ENCODE results near the gene KIF25. TPM values are rescaled to one million over a fixed set of nuclear protein-coding genes. Genes with fewer than 3 reads are reported as not detected.
A peak's percentile ranks its signal among the peaks of the same experiment; 100 is the strongest.

Gene KIF25, protein sequence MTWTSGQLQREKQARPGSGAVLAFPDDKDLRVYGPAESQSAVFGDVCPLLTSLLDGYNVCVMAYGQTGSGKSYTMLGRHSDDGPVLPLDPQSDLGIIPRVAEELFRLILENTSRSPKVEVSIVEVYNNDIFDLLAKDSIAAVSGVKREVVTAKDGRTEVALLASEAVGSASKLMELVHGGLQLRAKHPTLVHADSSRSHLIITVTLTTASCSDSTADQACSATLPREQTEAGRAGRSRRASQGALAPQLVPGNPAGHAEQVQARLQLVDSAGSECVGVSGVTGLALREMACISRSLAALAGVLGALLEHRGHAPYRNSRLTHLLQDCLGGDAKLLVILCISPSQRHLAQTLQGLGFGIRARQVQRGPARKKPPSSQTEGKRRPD
- not detected for polyA plus RNA-seq (2012; ENCODE audit: insufficient read depth, insufficient read length)

- no peak for DNase-seq (ENCODE audit: low read depth, low spot score)
- peak within 1 kb of the TSS; percentile 20 for H3K4me3 ChIP-seq (ENCODE audit: low read length)
Observed at GRCh38 chr6:167997642-167998041, at the start of gene KIF25. KIF25 (plus strand) TSS chr6:167997671; CDS start chr6:168029586, 31,915 bp downstream.

GRCh38 chr6:167947716-167948115 is 49.8 kb upstream of the KIF25 start:
- H3K4me3 ChIP-seq (ENCODE audit: low read length), result no peak overlapping the region
- DNase-seq (ENCODE audit: low read depth, low spot score), result no peak

- DNase-seq (ENCODE audit: low read depth, low spot score), result no peak
- no peak overlapping the region for H3K4me3 ChIP-seq (ENCODE audit: low read length)
Observed at GRCh38 chr6:167948716-167949115, 48.8 kb upstream of the KIF25 start.

DNA sequence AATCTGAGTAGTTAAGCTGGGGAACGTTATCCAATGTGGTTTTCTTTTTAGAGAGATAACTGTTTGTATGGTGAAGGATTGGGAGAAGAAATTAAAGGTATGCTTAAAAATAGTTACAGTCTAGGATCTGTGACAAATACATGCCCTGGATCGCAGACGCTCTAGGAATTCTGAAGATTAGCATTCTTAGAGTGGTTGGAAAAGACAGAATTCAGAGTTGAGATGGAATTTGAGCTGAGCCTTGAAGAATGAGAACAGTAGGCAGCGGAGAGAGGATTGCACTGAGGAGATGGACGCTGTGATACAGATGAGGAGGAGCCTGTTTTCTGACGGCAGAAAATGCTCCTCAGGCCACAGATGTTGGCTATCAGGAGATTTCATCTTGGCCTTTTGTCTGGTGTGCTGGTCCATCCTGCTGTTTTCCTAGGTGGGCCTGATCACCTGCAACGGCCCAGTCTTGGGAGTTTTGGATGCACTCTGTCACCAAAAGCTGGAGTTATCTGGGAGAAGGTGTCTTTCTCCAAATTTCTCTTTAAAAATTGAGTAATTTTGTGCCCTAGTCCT is 48.3 kb upstream of the KIF25 start:
- H3K4me3 ChIP-seq (ENCODE audit: low read length), result no peak overlapping the region
- DNase-seq (ENCODE audit: low read depth, low spot score), result no peak

DNA sequence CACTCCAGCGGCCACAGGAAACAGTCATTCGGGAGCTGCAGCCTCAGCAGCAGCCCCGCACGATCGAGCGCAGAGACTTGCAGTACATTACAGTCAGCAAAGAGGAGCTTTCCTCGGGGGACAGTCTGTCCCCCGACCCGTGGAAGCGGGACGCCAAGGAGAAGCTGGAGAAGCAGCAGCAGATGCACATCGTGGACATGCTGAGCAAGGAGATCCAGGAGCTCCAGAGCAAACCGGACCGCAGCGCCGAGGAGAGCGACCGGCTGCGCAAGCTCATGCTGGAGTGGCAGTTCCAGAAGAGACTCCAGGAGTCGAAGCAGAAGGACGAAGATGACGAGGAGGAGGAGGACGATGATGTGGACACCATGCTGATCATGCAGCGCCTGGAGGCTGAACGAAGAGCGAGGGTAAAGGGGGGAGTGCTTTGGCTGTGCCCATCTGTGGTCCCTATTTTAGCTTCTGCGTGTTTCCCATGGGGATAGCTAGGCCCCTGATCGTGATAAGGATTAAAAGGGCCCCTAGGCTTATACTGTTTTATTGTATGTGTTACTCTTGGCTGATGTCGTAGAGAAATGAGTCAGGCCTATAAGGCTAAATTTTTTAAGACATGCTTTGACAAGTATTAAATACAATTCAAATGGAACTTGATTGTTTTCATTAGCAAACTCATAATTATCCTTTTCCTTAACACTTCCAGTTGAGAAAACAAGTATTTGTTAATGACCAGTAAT is 45.5 kb upstream of the KIF25 start:
- DNase-seq (ENCODE audit: low read depth, low spot score), result no peak

DNA sequence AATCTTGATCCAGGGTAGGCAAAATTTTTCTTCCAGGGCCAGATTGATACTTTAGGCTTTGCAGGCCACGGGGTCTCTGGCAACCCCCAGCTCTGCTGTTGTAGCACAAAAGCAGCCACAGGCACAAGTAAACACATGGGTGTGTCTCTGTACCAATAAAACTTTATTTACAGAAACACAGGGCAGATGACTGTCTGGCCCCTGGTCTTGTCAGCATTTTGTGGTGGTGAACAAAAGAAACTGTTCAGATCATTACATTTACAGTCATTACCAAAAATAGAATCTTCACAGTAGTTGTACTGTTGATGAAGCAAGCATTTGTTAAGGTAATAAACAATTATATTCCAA is 45.0 kb upstream of the KIF25 start:
- no peak overlapping the region for H3K4me3 ChIP-seq (ENCODE audit: low read length)
- DNase-seq (ENCODE audit: low read depth, low spot score), result no peak

More for the DNA sequence above, 45.5 kb upstream of the KIF25 start:
- H3K4me3 ChIP-seq (ENCODE audit: low read length), result no peak overlapping the region

- DNase-seq (ENCODE audit: low read depth, low spot score), result no peak
- H3K4me3 ChIP-seq (ENCODE audit: low read length), result no peak overlapping the region
Observed at GRCh38 chr6:167953551-167953950, 43.9 kb upstream of the KIF25 start.

DNA sequence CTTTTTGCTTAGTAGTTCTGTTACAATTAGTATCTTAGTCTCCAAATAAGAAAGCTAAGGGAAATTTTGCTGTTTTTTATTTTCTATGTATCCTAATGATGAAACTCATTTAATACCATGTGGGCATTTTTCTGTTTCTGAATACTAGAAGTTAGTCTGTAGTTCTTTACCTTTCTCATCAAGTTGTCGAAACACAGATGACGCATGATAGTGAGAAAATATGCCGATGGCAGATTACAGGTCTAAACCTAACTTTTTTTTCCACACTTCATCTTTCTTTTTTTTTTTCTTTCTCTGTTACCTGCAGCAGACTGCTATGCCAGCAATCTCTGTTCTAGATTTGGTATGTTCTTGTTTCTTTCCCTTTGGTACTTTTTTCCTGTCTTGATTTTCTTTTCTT is 43.3 kb upstream of the KIF25 start:
- H3K4me3 ChIP-seq (ENCODE audit: low read length), result no peak overlapping the region
- DNase-seq (ENCODE audit: low read depth, low spot score), result no peak

DNA sequence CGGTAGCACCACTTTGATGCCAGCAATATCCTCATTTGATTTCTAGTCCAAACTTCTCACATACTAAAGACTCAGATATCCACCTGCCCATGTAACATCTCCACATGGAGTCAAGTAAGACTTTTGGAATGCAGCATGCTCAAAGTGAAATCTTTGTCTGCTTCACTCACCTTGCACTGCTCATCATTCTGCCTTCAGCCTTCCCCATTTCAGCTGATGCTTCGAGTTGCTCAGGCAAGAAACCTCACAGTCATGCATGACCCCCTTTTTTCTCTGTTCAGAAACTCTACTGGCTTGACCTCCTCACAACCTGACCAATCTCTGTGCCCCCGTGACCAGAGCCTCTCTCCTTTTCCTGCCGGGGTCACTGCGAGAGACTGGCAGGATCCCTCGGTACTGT is 41.0 kb upstream of the KIF25 start:
- no peak overlapping the region for H3K4me3 ChIP-seq (ENCODE audit: low read length)
- no peak for DNase-seq (ENCODE audit: low read depth, low spot score)

DNA sequence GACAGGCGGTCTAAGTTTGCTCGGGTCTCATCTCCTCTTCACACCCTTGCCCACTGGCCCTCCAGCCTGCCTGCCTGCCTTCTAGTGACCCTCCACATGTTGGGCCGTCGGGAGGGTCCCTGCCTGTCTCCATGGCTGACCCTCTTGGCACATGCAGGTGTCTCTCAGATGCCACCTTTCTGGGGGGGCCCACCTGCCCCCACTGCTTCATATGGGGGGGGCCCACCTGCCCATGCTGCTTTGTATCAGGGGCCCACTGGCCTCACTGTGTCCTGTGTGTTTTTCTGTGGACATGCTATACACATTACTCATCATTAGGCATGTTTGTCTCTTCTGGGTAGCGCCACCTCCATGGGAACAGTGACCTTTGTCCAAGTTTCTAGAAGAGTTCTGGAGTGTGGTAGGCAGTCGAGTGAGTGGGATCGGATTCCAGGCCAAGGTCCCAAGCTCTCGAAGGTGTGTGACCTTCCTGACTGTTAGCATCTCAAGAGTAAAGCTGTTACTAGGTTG is 40.4 kb upstream of the KIF25 start:
- no peak for DNase-seq (ENCODE audit: low read depth, low spot score)

GRCh38 chr6:167957626-167958025 is 39.8 kb upstream of the KIF25 start:
- no peak overlapping the region for H3K4me3 ChIP-seq (ENCODE audit: low read length)
- no peak for DNase-seq (ENCODE audit: low read depth, low spot score)

More for the DNA sequence above, 40.4 kb upstream of the KIF25 start:
- H3K4me3 ChIP-seq (ENCODE audit: low read length), result no peak overlapping the region

DNA sequence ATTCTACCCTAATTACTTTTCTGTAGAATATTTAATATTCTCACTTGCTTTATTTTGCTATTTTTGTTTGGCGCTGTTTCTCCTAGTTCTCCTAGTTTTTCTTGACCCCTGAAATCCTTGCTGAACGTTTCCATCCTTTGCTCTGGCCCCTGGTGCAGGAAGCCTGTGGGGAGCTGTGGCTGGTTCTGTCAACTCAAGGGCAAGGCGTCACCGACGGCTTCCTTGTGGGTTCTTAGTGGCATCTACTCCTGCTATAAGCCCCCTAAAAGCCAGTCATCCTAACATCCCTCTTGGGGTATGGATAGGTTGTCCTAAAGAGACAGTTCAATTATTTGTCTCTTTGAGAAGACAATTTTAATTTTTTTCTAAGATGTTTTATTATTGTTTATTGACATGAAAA is 36.9 kb upstream of the KIF25 start:
- DNase-seq (ENCODE audit: low read depth, low spot score), result no peak
- no peak overlapping the region for H3K4me3 ChIP-seq (ENCODE audit: low read length)

DNA sequence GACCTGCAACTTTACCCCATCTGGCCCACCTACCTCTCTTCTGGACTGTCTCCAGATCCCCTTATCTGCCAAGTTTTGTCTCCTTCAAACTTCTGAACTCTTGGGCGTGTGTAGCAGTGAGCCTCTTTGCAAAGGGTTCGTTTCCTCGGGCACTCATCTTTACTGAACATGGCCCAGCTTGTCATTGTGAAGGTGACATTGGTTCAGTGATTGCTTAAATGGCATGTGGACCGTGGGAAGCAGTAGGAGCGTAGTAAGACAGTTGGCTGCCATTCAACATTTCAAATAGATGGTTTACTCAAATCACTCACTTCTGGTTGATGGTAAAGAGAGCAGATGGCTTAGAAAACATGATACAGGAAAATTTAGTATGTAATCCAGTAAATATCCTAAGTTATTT is 34.8 kb upstream of the KIF25 start:
- H3K4me3 ChIP-seq (ENCODE audit: low read length), result no peak overlapping the region
- DNase-seq (ENCODE audit: low read depth, low spot score), result no peak

DNA sequence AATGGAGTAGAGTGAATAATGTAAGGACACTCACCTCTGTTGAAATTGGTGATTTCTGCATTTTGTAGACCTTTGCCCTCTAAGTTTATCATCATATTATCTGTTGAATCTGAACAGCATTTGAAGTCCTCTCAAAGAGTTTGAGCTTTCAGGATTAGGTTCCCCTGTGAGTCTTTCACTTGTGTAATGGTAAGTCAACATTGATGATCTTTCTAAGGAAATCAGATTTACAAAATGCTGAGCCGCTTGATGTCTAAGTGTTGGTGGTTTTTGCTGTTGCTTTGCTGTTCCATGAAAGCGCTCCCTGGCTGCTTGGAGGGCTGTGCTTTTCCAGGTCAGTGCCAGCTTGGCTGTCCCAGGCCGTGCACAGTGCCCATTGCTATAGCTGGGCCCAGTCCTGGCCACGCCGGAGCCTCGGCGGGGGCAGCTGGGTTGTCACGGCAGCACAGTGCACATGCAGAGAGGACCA is 33.8 kb upstream of the KIF25 start:
- DNase-seq (ENCODE audit: low read depth, low spot score), result no peak
- no peak overlapping the region for H3K4me3 ChIP-seq (ENCODE audit: low read length)

DNA sequence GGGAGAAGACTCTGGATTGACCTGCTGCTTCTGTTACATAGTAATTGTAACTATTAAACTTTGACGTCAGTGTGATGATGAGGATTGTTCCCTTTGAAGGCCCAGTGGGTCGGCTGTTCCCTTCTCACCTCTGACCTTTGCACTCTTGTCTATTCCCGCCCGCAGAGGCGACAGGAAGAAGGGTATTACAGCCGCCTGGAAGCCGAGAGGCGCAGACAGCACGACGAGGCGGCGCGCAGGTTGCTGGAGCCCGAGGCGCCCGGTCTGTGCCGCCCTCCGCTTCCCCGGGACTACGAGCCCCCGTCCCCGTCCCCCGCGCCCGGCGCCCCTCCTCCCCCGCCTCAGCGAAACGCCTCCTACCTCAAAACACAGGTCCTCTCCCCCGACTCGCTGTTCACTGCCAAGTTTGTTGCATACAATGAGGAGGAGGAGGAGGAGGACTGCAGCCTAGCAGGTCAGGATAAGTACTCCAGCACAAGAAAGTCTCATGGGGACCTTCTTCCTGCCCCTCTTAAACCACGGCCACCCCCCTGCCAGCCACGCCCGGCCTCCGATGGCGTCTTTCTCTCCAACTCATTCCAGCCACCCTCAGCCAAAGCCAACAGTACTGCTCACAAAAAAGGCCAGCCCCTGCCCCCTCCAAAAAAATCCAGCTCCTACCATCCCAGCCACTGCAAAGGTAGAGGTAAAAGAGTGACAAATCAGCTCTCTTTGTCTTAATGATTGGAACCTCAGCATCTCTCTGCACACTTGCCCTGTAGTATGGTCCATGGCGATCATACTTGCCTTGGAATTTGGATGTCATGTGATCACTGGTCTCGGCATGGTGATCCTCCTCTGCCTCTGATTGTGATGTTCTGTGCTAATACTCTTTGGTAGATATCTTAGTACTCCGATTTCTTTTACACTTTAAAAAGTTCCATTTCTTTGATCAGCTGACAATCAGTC is 31.6 kb upstream of the KIF25 start:
- DNase-seq (ENCODE audit: low read depth, low spot score), result no peak
- no peak overlapping the region for H3K4me3 ChIP-seq (ENCODE audit: low read length)

DNA sequence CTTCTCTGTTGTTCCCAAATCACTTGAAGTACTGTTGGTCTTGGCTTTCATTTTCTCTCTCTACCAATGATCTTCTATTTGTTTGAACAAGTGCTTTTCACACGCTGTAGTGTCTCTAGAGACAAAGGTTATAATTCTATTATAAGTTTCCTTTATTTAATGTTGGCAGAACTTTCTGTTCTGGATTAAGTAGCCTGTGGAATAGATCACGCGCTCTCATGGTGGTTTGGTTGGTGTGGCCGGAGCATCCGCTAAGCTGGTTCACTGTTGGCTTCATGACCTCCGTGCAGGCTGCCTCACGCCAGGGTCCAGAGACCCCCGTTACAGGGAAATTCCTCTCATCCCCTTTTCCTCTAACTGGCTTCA is 30.9 kb upstream of the KIF25 start:
- DNase-seq (ENCODE audit: low read depth, low spot score), result no peak
- H3K4me3 ChIP-seq (ENCODE audit: low read length), result no peak overlapping the region

DNA sequence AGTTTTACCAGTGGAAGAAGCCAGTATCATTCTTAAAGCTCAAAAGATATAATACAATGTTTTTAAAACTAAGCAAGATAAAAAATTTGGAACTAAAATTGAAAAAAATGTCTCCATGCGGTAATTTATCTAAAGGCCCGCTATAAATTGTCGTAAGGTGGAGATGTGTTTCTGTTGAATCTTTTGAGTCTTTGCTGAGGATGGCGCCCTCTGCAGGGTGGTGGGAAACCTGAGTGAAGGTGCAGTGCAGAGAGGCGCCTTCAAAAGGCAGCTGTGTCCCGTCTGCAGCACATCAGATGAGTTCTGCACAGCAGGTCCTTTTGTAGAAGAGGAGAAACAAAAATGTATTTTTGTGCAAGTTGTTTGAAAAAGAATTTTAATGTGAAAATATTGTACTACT is 29.4 kb upstream of the KIF25 start:
- peak; percentile 9 for DNase-seq (ENCODE audit: low read depth, low spot score)
- no peak overlapping the region for H3K4me3 ChIP-seq (ENCODE audit: low read length)

GRCh38 chr6:167970230-167970629 is 27.2 kb upstream of the KIF25 start:
- no peak overlapping the region for H3K4me3 ChIP-seq (ENCODE audit: low read length)
- no peak for DNase-seq (ENCODE audit: low read depth, low spot score)

- no peak for DNase-seq (ENCODE audit: low read depth, low spot score)
- no peak overlapping the region for H3K4me3 ChIP-seq (ENCODE audit: low read length)
Observed at GRCh38 chr6:167972193-167972592, 25.3 kb upstream of the KIF25 start.
